ENCODE data around the gene XIRP2. TPM values are rescaled to one million over a fixed set of nuclear protein-coding genes. Genes with fewer than 3 reads are reported as not detected.

The XIRP2 gene
- total and polyA plus RNA-seq, 4 donors, result under 0.01 to 0.14 (median 0.01) TPM; not detected in 1

DNA sequence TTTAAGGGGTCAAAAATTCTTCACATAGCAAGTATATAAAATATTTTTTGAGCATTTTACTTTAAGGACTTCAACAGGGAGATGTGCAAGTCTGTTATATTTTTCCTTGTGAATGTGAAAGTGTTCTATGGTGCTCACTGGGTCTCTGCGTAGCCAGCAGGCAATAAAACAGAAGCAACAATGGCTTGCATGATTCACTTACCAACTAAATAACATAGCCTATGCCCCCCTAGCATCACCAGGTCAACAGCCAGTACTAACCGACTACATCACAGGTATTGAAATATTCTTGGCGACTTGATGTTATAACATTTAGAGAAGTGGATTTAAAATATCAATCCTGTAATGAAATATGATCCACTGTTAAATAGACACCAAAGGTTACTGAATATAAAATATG, 398.9 kb downstream of the XIRP2 start:
- no peak for TF ChIP-seq GABPA (IDR thresholded peaks at IDR 0.05 in 1 of 2, conservative IDR thresholded peaks at IDR 0.05 in 1 of 2)
- TF ChIP-seq YY1 (IDR thresholded peaks at IDR 0.05), result no peak
- TF ChIP-seq EGR1 (IDR thresholded peaks at IDR 0.05; ENCODE audit: low read depth in 2 of 2), result no peak
- no peak for TF ChIP-seq RXRA (IDR thresholded peaks at IDR 0.05)
- TF ChIP-seq ATF3 (IDR thresholded peaks at IDR 0.05), result no peak
- no peak for TF ChIP-seq ZBTB33 (IDR thresholded peaks at IDR 0.05)
- no peak for TF ChIP-seq RAD21 (IDR thresholded peaks at IDR 0.05)
- TF ChIP-seq, protein P1, sequence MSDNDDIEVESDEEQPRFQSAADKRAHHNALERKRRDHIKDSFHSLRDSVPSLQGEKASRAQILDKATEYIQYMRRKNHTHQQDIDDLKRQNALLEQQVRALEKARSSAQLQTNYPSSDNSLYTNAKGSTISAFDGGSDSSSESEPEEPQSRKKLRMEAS (IDR thresholded peaks at IDR 0.05), result no peak
- TF ChIP-seq SP1 (IDR thresholded peaks at IDR 0.05), result no peak
- no peak for TF ChIP-seq NR2F2 (IDR thresholded peaks at IDR 0.05)
- TF ChIP-seq TAF1 (conservative IDR thresholded peaks at IDR 0.05), result no peak
- no peak for TF ChIP-seq JUND (IDR thresholded peaks at IDR 0.05)
- TF ChIP-seq, protein P2, sequence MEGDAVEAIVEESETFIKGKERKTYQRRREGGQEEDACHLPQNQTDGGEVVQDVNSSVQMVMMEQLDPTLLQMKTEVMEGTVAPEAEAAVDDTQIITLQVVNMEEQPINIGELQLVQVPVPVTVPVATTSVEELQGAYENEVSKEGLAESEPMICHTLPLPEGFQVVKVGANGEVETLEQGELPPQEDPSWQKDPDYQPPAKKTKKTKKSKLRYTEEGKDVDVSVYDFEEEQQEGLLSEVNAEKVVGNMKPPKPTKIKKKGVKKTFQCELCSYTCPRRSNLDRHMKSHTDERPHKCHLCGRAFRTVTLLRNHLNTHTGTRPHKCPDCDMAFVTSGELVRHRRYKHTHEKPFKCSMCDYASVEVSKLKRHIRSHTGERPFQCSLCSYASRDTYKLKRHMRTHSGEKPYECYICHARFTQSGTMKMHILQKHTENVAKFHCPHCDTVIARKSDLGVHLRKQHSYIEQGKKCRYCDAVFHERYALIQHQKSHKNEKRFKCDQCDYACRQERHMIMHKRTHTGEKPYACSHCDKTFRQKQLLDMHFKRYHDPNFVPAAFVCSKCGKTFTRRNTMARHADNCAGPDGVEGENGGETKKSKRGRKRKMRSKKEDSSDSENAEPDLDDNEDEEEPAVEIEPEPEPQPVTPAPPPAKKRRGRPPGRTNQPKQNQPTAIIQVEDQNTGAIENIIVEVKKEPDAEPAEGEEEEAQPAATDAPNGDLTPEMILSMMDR (IDR thresholded peaks at IDR 0.05; ENCODE audit: low read depth, low read length, missing input control), result no peak
- TF ChIP-seq HNF4G (IDR thresholded peaks at IDR 0.05), result no peak
- no peak for TF ChIP-seq FOXA1 (IDR thresholded peaks at IDR 0.05)
- H3K36me3 ChIP-seq (ENCODE audit: control insufficient read depth in 4 of 4, insufficient read depth in 3 of 4, low read depth in 1 of 4, low read length in 3 of 4), result no peaks in the 10 kb centered on the region
- 82% methylated on average over 3 of the region's 3 CpGs for WGBS
- peaks cover 0 to 2% (median under 1%) of the 10 kb centered on the region in 4 donors for H3K4me1 ChIP-seq (ENCODE audit: control insufficient read depth in 4 of 4, insufficient read depth in 4 of 4, low read length in 3 of 4)
- peaks cover 0 to 10% (median 1%) of the 10 kb centered on the region in 4 donors for H3K27me3 ChIP-seq (ENCODE audit: control insufficient read depth in 4 of 4, insufficient read depth in 4 of 4, low read length in 3 of 4)
- no peak overlapping the region for H3K27ac ChIP-seq (ENCODE audit: low read depth in 1 of 2, low read length in 2 of 2)
- no peaks in the 10 kb centered on the region for H3K9me3 ChIP-seq (ENCODE audit: control insufficient read depth in 4 of 4, low read length in 3 of 4)
- no peak for DNase-seq (ENCODE audit: low spot score)
- no peak overlapping the region for H3K9ac ChIP-seq (ENCODE audit: low read depth in 1 of 2, low read length in 2 of 2)
- no peak overlapping the region for H3K4me3 ChIP-seq (ENCODE audit: low read depth in 1 of 3, low read length in 3 of 3)

GRCh38 chr2:167289651-167290410, 401.6 kb downstream of the XIRP2 start:
- peaks cover 12 to 26% (median 14%) of the 10 kb centered on the region in 4 donors for H3K4me1 ChIP-seq (ENCODE audit: control insufficient read depth in 4 of 4, insufficient read depth in 4 of 4, low read length in 3 of 4)
- TF ChIP-seq REST (IDR thresholded peaks at IDR 0.05), result no peak
- TF ChIP-seq ATF3 (IDR thresholded peaks at IDR 0.05), result no peak
- TF ChIP-seq TAF1 (conservative IDR thresholded peaks at IDR 0.05), result no peak
- TF ChIP-seq HNF4G (IDR thresholded peaks at IDR 0.05), result no peak
- no peak for TF ChIP-seq JUND (IDR thresholded peaks at IDR 0.05)
- TF ChIP-seq EGR1 (IDR thresholded peaks at IDR 0.05; ENCODE audit: low read depth in 2 of 2), result no peak
- no peak overlapping the region for H3K27ac ChIP-seq (ENCODE audit: low read depth in 1 of 2, low read length in 2 of 2)
- H3K27me3 ChIP-seq (ENCODE audit: control insufficient read depth in 4 of 4, insufficient read depth in 4 of 4, low read length in 3 of 4), result peaks cover 0 to 13% (median 2%) of the 10 kb centered on the region in 4 donors
- DNase-seq (ENCODE audit: low spot score), result no peak
- no peaks in the 10 kb centered on the region for H3K36me3 ChIP-seq (ENCODE audit: control insufficient read depth in 4 of 4, insufficient read depth in 3 of 4, low read depth in 1 of 4, low read length in 3 of 4)
- H3K9me3 ChIP-seq (ENCODE audit: control insufficient read depth in 4 of 4, low read length in 3 of 4), result no peaks in the 10 kb centered on the region
- 83% methylated on average over 1 of the region's 1 CpG for WGBS
- H3K4me3 ChIP-seq (ENCODE audit: low read depth in 1 of 3, low read length in 3 of 3), result no peak overlapping the region
- H3K9ac ChIP-seq (ENCODE audit: low read depth in 1 of 2, low read length in 2 of 2), result no peak overlapping the region

All from liver (tissue), 9 donors.